ENCODE data around the gene ACOXL. TPM values are rescaled to one million over a fixed set of nuclear protein-coding genes. Genes with fewer than 3 reads are reported as not detected.
A peak's percentile ranks its signal among the peaks of the same experiment; 100 is the strongest.

Gene ACOXL
- total and polyA plus RNA-seq, 10 of the 15 experiments (the other 5 are each of a cell fraction or from before 2014, with no cell fraction given) = 0.05 to 1.3 (median 0.71) TPM

- TF ChIP-seq MXI1 (IDR thresholded peaks at IDR 0.05; ENCODE audit: low read depth, low read length) = peak; percentile 83
- TF ChIP-seq NRF1 (conservative IDR thresholded peaks at IDR 0.05; ENCODE audit: low read depth, low read length) = no peak
- TF ChIP-seq ZNF274 (IDR thresholded peaks at IDR 0.05; ENCODE audit: insufficient read depth, insufficient read length) = no peak
- TF ChIP-seq, protein P1, sequence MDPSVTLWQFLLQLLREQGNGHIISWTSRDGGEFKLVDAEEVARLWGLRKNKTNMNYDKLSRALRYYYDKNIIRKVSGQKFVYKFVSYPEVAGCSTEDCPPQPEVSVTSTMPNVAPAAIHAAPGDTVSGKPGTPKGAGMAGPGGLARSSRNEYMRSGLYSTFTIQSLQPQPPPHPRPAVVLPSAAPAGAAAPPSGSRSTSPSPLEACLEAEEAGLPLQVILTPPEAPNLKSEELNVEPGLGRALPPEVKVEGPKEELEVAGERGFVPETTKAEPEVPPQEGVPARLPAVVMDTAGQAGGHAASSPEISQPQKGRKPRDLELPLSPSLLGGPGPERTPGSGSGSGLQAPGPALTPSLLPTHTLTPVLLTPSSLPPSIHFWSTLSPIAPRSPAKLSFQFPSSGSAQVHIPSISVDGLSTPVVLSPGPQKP (IDR thresholded peaks at IDR 0.05; ENCODE audit: low read depth, low read length) = 0 out of 2 replicates have a peak, but pooled peaks have one; percentile 18
- peak; percentile 98 for TF ChIP-seq BCL11A (IDR thresholded peaks at IDR 0.05; ENCODE audit: low read depth, low read length)
- no peak for TF ChIP-seq NFXL1 (IDR thresholded peaks at IDR 0.05; ENCODE audit: borderline replicate concordance)
- no peak for TF ChIP-seq CHD4 (IDR thresholded peaks at IDR 0.05)
- TF ChIP-seq, protein P2, sequence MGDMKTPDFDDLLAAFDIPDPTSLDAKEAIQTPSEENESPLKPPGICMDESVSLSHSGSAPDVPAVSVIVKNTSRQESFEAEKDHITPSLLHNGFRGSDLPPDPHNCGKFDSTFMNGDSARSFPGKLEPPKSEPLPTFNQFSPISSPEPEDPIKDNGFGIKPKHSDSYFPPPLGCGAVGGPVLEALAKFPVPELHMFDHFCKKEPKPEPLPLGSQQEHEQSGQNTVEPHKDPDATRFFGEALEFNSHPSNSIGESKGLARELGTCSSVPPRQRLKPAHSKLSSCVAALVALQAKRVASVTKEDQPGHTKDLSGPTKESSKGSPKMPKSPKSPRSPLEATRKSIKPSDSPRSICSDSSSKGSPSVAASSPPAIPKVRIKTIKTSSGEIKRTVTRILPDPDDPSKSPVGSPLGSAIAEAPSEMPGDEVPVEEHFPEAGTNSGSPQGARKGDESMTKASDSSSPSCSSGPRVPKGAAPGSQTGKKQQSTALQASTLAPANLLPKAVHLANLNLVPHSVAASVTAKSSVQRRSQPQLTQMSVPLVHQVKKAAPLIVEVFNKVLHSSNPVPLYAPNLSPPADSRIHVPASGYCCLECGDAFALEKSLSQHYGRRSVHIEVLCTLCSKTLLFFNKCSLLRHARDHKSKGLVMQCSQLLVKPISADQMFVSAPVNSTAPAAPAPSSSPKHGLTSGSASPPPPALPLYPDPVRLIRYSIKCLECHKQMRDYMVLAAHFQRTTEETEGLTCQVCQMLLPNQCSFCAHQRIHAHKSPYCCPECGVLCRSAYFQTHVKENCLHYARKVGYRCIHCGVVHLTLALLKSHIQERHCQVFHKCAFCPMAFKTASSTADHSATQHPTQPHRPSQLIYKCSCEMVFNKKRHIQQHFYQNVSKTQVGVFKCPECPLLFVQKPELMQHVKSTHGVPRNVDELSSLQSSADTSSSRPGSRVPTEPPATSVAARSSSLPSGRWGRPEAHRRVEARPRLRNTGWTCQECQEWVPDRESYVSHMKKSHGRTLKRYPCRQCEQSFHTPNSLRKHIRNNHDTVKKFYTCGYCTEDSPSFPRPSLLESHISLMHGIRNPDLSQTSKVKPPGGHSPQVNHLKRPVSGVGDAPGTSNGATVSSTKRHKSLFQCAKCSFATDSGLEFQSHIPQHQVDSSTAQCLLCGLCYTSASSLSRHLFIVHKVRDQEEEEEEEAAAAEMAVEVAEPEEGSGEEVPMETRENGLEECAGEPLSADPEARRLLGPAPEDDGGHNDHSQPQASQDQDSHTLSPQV (IDR thresholded peaks at IDR 0.05) = no peak
- TF ChIP-seq IRF3 (IDR thresholded peaks at IDR 0.05) = no peak
- TF ChIP-seq BMI1 (IDR thresholded peaks at IDR 0.05; ENCODE audit: borderline replicate concordance) = peak; percentile 84
- no peak for TF ChIP-seq SUPT20H (IDR thresholded peaks at IDR 0.05; ENCODE audit: borderline replicate concordance, control insufficient read depth, low read depth, low read length)
- TF ChIP-seq, protein P3, sequence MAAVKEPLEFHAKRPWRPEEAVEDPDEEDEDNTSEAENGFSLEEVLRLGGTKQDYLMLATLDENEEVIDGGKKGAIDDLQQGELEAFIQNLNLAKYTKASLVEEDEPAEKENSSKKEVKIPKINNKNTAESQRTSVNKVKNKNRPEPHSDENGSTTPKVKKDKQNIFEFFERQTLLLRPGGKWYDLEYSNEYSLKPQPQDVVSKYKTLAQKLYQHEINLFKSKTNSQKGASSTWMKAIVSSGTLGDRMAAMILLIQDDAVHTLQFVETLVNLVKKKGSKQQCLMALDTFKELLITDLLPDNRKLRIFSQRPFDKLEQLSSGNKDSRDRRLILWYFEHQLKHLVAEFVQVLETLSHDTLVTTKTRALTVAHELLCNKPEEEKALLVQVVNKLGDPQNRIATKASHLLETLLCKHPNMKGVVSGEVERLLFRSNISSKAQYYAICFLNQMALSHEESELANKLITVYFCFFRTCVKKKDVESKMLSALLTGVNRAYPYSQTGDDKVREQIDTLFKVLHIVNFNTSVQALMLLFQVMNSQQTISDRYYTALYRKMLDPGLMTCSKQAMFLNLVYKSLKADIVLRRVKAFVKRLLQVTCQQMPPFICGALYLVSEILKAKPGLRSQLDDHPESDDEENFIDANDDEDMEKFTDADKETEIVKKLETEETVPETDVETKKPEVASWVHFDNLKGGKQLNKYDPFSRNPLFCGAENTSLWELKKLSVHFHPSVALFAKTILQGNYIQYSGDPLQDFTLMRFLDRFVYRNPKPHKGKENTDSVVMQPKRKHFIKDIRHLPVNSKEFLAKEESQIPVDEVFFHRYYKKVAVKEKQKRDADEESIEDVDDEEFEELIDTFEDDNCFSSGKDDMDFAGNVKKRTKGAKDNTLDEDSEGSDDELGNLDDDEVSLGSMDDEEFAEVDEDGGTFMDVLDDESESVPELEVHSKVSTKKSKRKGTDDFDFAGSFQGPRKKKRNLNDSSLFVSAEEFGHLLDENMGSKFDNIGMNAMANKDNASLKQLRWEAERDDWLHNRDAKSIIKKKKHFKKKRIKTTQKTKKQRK (IDR thresholded peaks at IDR 0.05; ENCODE audit: low read depth, low read length) = no peak
- TF ChIP-seq POU2F2 (IDR thresholded peaks at IDR 0.05; ENCODE audit: borderline replicate concordance, low read depth, low read length) = peak; percentile 87; the same call in 2 of the 3 replicates
- TF ChIP-seq, protein P4, sequence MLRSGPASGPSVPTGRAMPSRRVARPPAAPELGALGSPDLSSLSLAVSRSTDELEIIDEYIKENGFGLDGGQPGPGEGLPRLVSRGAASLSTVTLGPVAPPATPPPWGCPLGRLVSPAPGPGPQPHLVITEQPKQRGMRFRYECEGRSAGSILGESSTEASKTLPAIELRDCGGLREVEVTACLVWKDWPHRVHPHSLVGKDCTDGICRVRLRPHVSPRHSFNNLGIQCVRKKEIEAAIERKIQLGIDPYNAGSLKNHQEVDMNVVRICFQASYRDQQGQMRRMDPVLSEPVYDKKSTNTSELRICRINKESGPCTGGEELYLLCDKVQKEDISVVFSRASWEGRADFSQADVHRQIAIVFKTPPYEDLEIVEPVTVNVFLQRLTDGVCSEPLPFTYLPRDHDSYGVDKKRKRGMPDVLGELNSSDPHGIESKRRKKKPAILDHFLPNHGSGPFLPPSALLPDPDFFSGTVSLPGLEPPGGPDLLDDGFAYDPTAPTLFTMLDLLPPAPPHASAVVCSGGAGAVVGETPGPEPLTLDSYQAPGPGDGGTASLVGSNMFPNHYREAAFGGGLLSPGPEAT (IDR thresholded peaks at IDR 0.05; ENCODE audit: low read depth) = peak; percentile 95
- no peak for TF ChIP-seq LARP7 (IDR thresholded peaks at IDR 0.05)
- TF ChIP-seq, protein P5, sequence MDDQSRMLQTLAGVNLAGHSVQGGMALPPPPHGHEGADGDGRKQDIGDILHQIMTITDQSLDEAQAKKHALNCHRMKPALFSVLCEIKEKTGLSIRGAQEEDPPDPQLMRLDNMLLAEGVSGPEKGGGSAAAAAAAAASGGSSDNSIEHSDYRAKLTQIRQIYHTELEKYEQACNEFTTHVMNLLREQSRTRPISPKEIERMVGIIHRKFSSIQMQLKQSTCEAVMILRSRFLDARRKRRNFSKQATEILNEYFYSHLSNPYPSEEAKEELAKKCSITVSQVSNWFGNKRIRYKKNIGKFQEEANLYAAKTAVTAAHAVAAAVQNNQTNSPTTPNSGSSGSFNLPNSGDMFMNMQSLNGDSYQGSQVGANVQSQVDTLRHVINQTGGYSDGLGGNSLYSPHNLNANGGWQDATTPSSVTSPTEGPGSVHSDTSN (IDR thresholded peaks at IDR 0.05; ENCODE audit: insufficient replicate concordance, low read depth, low read length) = peak; percentile 30
- peak; percentile 98 for TF ChIP-seq TCF3 (IDR thresholded peaks at IDR 0.05; ENCODE audit: borderline replicate concordance, insufficient read depth, low read depth, low read length)
Measured at GRCh38 chr2:110748489-110748867, 16.1 kb downstream of the ACOXL start (continued).

Data from GM12878 (cell line).